K562 treated with DMSO at 1 percent for 12 hours (cell line): ENCODE data around the gene TCEAL4. TPM values are rescaled to one million over a fixed set of nuclear protein-coding genes. Genes with fewer than 3 reads are reported as not detected.

Experiments used
- total RNA-seq: library from RNA; unstranded; fragments of 300-600 nt; gene quantifications from 2 replicates; pipeline ENCODE4 v1.2.3, GENCODE V29; 2022; ENCODE audit not compliant: insufficient read depth

Gene TCEAL4
- 6.5 and 7.8 TPM in 2 replicates for total RNA-seq

DNA sequence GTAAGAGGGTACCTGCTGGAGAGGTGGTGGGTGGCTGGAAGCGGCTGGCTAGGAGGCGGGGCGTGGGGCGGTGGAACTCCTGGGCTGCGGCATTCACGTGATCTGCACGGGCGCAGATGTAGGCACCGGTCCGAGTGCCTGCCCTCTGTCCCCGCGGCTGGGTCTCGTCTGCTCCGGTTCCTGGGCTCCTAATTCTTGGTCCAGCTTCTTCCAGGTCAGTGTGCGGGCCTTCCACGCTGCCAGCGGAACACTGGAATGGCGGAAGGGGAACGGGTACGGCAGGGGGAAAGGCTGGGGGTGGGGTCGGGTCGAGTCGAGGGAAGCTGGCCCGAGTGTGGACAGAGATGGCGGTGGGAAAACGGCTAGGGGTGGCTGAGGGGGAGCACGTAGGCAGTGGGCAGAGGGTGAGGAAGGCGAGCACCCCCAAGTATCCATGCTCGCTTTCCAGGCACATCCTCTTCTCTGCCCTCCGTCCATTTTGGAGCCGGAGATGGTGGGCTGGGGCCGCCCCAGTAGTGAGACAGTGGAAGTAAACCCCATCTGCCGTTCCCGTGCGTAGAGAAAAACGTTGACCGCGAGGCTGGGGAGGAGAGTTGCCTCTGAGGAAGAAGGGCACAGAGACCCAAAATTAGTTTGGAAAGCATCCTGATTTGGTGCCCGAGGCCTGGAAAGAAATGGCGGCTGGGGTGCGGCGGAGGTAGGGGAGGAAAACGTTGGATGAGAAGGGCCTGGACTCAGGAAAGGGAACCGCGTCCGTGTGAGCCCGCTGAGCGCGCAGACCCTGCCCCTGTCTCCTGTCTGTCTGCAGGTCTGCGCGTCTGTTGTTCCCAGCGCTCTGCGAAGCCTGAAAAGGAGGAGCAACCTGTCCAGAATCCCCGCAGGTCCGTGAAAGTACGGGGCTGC lies at the start of gene TCEAL4:
Gene TCEAL4 (plus strand): TSS at position 105 of the 903 bp plus-strand sequence. CDS start 1,161 bp downstream, outside the sequence.

DNA sequence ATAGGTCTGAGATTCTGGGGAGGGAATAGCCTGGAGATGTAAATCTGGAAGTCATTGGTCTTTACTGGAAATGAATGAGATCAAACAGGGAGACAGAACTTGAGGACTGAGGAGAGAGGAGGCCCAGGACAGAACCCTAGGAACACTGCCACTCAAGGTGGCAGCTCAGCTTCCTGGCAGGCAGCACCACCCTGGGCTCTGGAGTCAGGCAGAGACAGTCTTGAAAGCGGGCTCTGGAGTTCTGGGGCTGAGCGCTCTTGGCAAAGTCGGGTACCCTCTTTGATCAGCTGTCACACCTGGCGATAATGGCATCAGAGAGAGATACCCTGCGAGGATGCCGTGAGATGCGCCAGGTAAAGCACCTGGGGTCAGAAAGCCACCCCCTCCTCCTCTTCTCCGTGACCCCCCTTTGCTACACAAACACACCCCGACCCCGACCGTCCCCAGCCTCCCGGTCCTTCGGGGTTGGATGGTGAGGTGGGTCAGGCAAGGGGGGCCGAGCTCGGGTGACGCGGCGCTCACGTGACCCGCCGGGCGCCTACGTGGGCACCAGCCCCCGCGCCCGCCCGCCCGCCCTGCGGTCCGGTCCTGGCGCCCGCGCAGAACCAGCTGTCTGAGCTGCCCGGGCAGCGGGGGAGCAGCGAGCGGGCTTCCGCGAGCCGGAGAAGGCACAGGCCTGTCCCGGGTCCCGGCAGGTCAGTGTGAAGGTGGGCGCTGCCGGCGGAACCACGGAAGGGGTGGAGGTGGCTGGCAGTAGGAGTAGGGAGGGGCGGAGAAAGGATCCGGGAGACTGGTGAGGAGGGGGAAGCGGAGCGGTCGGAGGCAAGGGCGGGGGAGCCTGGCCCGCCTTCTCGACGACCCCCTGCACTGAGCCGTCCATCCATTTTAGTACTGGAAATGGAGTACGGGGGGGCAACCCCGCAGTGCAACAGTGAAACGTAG lies 22.3 kb downstream of the TCEAL4 start, which contains the start of gene TCEAL3:
Gene TCEAL3 (plus strand): TSS at position 600 of the 942 bp plus-strand sequence. CDS start 1,102 bp downstream, outside the sequence.

DNA sequence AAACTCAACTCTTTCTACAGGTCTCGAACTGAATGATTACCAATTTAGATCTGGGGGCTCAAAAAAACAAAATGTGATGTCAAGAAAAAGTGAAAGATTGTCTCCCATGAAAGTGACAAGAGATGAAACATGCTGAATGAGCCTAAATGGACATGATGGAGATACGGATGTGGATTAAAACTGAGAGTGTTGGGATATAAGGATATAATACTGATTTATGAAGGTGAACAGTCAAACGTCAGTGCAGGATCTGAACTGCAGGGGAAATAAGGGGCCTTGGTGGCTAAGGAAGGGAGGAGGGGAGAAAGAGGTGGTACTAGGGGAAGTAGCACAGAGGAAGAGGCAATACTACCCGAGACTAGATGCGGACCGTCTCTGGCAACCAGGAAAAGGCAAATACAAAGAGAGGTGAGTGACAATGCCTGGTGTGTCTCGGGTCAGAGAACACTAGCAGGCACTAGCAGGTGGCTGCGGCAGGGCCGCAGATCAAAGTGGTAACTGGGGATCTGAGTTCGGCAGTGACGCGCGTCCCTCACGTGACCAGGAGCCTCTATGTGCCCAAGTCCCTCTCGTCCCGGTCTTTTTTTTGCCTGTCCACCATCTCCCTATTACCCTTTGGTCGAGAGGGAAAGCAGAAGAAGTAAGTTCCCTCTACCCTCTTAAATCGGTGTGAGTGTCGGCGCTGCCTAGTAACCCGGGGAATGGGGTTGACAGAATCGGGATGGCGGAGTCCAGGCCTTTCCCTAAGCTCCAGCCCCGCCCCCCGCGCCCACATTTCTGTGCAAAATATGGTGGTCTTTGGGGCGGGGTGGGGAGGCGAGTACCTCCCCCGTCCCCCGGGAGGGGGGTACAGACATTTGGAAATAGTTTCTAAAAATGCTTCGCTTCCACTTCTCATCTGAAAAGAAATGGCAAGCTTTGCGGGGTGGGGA lies 43.3 kb downstream of the TCEAL4 start, which contains the start of gene TCEAL1:
Gene TCEAL1 (plus strand): TSS at position 590 of the 932 bp plus-strand sequence. CDS start 942 bp downstream, outside the sequence.

Other genes starting within 250 kb of the TCEAL4 start
- gene TCEAL9, start 229.0 kb upstream of the TCEAL4 start, total RNA-seq = 63.3 and 64.1 TPM in 2 replicates
- gene BEX3, start 209.0 kb upstream of the TCEAL4 start, total RNA-seq = not detected in 2 replicates
- gene RAB40A, start 66.0 kb upstream of the TCEAL4 start, total RNA-seq = 0.33 TPM in 1 of 2 replicates, not detected in the other
- not detected in 2 replicates for gene TCEAL3, start 22.4 kb downstream of the TCEAL4 start, total RNA-seq
- gene TCEAL1, start 43.5 kb downstream of the TCEAL4 start, total RNA-seq = 3.4 and 4.3 TPM in 2 replicates
- gene MORF4L2, start 101.2 kb downstream of the TCEAL4 start, total RNA-seq = 231 and 406 TPM in 2 replicates
- not detected in 2 replicates for gene TMEM31, start 125.4 kb downstream of the TCEAL4 start, total RNA-seq
- not detected in 2 replicates for gene PLP1, start 191.3 kb downstream of the TCEAL4 start, total RNA-seq
- gene RAB9B, start 246.7 kb downstream of the TCEAL4 start, total RNA-seq = not detected in 2 replicates